Lower leg skin (tissue), 3 donors: ENCODE data around the gene SMC4.

Experiments
- CTCF ChIP-seq, 3 donors: fragments of 450-650 bp; IDR thresholded peaks; one replicate each; pipeline ENCODE4 v1.5.1; 2016; ENCODE audit warnings: antibody characterized with exemption in 3 of 3, mild to moderate bottlenecking in 3 of 3, moderate library complexity in 2 of 3
- POLR2A ChIP-seq, 2 donors: fragments of 450-650 bp; IDR thresholded peaks; one replicate each; pipeline ENCODE4 v1.6.1; 2016 to 2017; ENCODE audit warnings: antibody characterized with exemption in 2 of 2, mild to moderate bottlenecking in 1 of 2, moderate library complexity in 1 of 2

DNA sequence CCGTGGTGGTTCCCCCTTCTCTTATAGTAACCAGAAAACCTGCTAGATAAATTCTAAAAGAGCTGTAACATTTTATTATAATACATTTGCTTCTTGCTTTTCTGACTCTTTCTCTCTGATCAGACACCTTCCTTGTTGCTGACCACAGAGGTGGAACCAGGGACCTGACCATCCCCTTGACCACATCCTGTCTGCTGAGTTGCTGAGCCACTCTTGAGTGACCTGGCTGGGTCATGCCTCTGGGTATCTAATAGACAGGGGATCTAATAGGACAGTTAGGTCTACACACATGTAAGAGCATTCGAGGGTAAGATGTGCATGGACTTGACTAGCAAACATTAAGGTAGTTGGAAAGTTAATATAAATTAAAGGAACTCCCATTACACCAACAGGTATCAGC, 72.9 kb downstream of the SMC4 start:
- TF ChIP-seq CTCF (IDR thresholded peaks at IDR 0.05) (no peak), POLR2A (IDR thresholded peaks at IDR 0.05) (no peak)
